Activated CD4-positive, alpha-beta memory T cell treated with anti-CD3 and anti-CD28 coated beads for 36 hours (primary cell): ENCODE measurements around the gene WWC2. TPM values are rescaled to one million over a fixed set of nuclear protein-coding genes. Genes with fewer than 3 reads are reported as not detected.

ENCODE experiments used
- CTCF ChIA-PET: fragments of 350-600 bp; sonication (Branson Sonifier 250); formaldehyde crosslinking; loops from one replicate; lab custom pipeline; 2021; ENCODE audit warnings: antibody characterized with exemption, inconsistent platforms; lab: Charles Lee
- POLR2A ChIA-PET: fragments of 350-600 bp; sonication (Branson Sonifier 250); formaldehyde crosslinking; loops from one replicate; lab custom pipeline; 2021; ENCODE audit warnings: antibody characterized with exemption; lab: Charles Lee
- DNase-seq: peaks from one replicate; pipeline ENCODE4 v3.0.0-alpha.2; 2020
- H3K27ac Mint-ChIP-seq: one replicate; pipeline ENCODE4 v1.8.0; 2021; ENCODE audit warnings: mixed read lengths
- H3K27me3 Mint-ChIP-seq: one replicate; pipeline ENCODE4 v1.8.0; 2021; ENCODE audit warnings: mixed read lengths
- H3K36me3 Mint-ChIP-seq: one replicate; pipeline ENCODE4 v1.8.0; 2021; ENCODE audit warnings: mixed read lengths
- H3K4me1 Mint-ChIP-seq: one replicate; pipeline ENCODE4 v1.8.0; 2021; ENCODE audit warnings: low read depth, mixed read lengths
- H3K4me3 Mint-ChIP-seq: one replicate; pipeline ENCODE4 v1.8.0; 2021; ENCODE audit warnings: mild to moderate bottlenecking, mixed read lengths
- H3K9me3 Mint-ChIP-seq: one replicate; pipeline ENCODE4 v1.8.0; 2021; ENCODE audit warnings: mixed read lengths
- intact Hi-C: fragments of 100-400 bp; cut with micrococcal nuclease; formaldehyde crosslinking; loops from one replicate; pipeline ENCODE4 v1.15.1; 2023
- total RNA-seq, 2 experiments: library from RNA; stranded (reverse); gene quantifications; one replicate each; pipeline ENCODE4 v1.2.3, GENCODE V29; 2021

The WWC2 gene
- 1 to 10 TPM; 3.6 to 5.4 TPM for total RNA-seq

- H3K4me1 Mint-ChIP-seq: peaks cover 5% of the 10 kb centered on the region
- intact Hi-C loops: loop anchor here (2.0 to 10.0 kb wide), 2 partner anchors 86 to 184 kb away; partner anchors contain the start of gene DCTD
- H3K36me3 Mint-ChIP-seq: no peaks in the 10 kb centered on the region
- POLR2A ChIA-PET: interaction anchor here (0.9 to 1.1 kb wide), 2 partner anchors 131 to 181 kb away, joined by 3 read pairs; partner anchors contain the start of gene DCTD
- peak within 1 kb of the TSS; percentile 57 for H3K4me3 Mint-ChIP-seq
- no peaks in the 10 kb centered on the region for H3K9me3 Mint-ChIP-seq
- no peak within 1 kb of the TSS for H3K27ac Mint-ChIP-seq
- H3K27me3 Mint-ChIP-seq: peaks cover 17% of the 10 kb centered on the region
- peak; percentile 70 for DNase-seq
- CTCF ChIA-PET: interaction anchor here (1.0 to 2.1 kb wide), 4 partner anchors 16 to 163 kb away, joined by 3 to 17 read pairs (median 6); no protein-coding TSS in a partner anchor
Observed at GRCh38 chr4:183098723-183099536, at the start of gene WWC2. TSS of gene WWC2 (plus strand) at chr4:183099257. CDS start at chr4:183099492, 235 bp downstream.

GRCh38 chr4:183053681-183054080 is 45.4 kb upstream of the WWC2 start:
- peaks cover 8% of the 10 kb centered on the region for H3K27me3 Mint-ChIP-seq
- ChIA-PET POLR2A (no interaction called here), CTCF (no interaction called here)
- intact Hi-C loops: no loop called here
- no peak overlapping the region for H3K27ac Mint-ChIP-seq
- no peaks in the 10 kb centered on the region for H3K9me3 Mint-ChIP-seq
- no peak overlapping the region for H3K4me3 Mint-ChIP-seq
- no peak for DNase-seq
- H3K4me1 Mint-ChIP-seq: no peaks in the 10 kb centered on the region
- H3K36me3 Mint-ChIP-seq: no peaks in the 10 kb centered on the region

DNA sequence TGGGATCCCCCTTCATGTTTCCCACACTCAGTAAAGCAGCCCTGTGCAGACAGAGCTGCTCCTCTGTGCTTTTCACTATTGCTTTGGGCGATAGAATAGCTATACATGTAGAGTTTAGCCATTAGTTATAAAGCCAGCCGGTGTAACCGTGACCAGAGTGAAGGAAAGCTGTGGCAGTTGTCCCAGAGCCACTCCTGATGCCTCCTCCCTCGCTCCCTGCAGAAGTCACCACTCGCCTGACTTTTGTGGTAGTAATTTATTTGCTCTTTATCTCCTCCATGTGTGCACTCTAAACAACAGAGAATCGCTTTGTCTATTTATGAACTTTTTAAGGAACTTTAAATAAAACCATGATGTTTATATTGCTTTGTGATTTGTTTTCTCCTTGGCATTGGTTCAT is 41.8 kb upstream of the WWC2 start:
- POLR2A ChIA-PET: no interaction called here
- CTCF ChIA-PET: interaction anchor here (0.6 to 1.9 kb wide), 4 partner anchors 16 to 205 kb away, joined by 3 to 8 read pairs (median 7); no protein-coding TSS in a partner anchor

DNA sequence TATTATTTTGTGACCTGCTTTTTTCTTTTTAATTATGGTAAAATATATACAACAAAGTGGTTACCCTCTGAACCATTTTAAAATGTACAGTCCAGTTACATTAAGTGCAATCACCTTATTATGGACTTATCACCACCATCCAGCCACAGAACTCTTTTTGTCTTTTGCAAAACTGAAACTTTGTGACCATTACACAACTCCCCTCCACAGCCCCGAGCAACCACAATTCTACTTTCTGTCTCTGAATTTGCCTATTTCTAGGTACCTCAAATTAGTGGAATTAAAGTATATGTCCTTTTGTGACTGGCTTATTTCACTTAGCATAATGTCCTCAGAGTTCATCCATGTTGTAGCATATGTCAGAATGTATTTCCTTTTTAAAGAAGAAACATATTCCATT is 39.3 kb upstream of the WWC2 start:
- no peaks in the 10 kb centered on the region for H3K36me3 Mint-ChIP-seq
- H3K4me3 Mint-ChIP-seq: no peak overlapping the region
- H3K4me1 Mint-ChIP-seq: no peaks in the 10 kb centered on the region
- no peak for DNase-seq
- H3K27ac Mint-ChIP-seq: no peak overlapping the region
- H3K27me3 Mint-ChIP-seq: peaks cover 13% of the 10 kb centered on the region
- ChIA-PET CTCF (no interaction called here), POLR2A (no interaction called here)
- H3K9me3 Mint-ChIP-seq: no peaks in the 10 kb centered on the region
- intact Hi-C loops: no loop called here

More for the DNA sequence above, 41.8 kb upstream of the WWC2 start:
- Mint-ChIP-seq H3K4me3 (no peak overlapping the region), H3K4me1 (no peaks in the 10 kb centered on the region), H3K36me3 (no peaks in the 10 kb centered on the region), H3K27ac (no peak overlapping the region), H3K27me3 (peaks cover 9% of the 10 kb centered on the region), H3K9me3 (no peaks in the 10 kb centered on the region)
- intact Hi-C loops: no loop called here
- no peak for DNase-seq

DNA sequence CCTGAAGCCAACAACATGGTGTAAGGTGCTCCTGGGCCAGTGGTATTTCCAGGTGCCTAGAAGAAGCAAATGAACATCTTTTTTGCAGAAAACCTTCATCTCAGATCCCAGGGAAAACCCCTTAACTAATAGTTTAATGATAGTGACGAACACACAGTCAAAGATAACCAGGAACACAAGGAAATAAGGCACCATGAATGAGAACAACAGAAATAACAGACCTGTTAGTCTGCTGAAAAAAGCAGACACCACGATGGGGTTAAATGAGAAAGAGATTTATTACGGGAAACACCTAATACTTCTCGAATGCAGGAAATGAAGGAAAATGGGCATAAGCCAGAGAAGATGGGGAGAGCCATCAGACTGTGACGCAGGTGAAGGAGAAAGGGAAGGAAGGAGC is 30.6 kb upstream of the WWC2 start:
- Mint-ChIP-seq H3K9me3 (peaks cover 13% of the 10 kb centered on the region), H3K36me3 (no peaks in the 10 kb centered on the region), H3K27me3 (peaks cover 4% of the 10 kb centered on the region), H3K4me1 (no peaks in the 10 kb centered on the region), H3K4me3 (no peak overlapping the region), H3K27ac (no peak overlapping the region)
- ChIA-PET POLR2A (no interaction called here), CTCF (interaction anchor here (8.4 kb wide), 1 partner anchor 186 kb away, joined by 183 read pairs; no protein-coding TSS in a partner anchor)
- no peak for DNase-seq
- intact Hi-C loops: no loop called here

DNA sequence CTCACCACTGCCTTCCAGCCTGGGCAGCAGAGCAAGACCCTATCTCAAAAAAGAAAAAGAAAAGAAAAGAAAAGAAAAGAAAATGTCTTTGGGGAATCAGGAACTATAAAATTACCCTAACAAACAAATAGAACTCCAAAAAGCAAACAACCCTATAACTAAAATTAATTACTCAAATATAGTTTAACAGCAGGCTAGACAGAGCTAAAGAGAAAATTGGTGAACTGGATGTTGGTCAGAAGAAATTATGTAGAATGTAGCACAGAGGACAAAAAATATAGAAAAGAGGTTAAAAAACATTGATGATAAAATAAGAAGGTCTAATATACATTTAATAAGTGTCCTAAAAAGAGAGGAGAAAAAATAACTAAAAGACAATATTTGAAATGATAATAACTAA is 27.8 kb upstream of the WWC2 start:
- no peaks in the 10 kb centered on the region for H3K36me3 Mint-ChIP-seq
- H3K9me3 Mint-ChIP-seq: peaks cover 13% of the 10 kb centered on the region
- no peaks in the 10 kb centered on the region for H3K27me3 Mint-ChIP-seq
- no peaks in the 10 kb centered on the region for H3K4me1 Mint-ChIP-seq
- no peak overlapping the region for H3K27ac Mint-ChIP-seq
- intact Hi-C loops: no loop called here
- DNase-seq: no peak
- H3K4me3 Mint-ChIP-seq: no peak overlapping the region
- ChIA-PET POLR2A (no interaction called here), CTCF (interaction anchor here (0.7 to 8.4 kb wide), 7 partner anchors 9 to 308 kb away, joined by 4 to 183 read pairs (median 5); no protein-coding TSS in a partner anchor)

DNA sequence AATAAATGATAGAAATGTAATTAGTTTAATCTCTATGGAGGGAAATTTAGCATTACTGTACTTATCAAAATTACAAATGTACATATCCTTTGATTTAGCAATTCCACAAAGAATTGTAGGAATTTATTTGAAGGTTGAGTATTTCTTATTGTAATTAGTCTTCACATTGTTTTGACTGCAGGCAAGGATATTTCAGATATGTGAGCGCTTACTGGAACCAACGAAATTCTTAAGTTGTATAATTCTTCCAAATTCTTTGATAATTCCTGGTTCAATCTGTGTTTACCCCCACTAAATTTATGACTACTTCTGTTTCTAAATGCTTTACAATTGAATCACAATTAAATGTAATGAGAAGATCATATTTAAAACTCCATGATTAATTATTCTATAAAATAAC is 26.9 kb upstream of the WWC2 start:
- DNase-seq: no peak
- ChIA-PET CTCF (interaction anchor here (1.4 to 8.4 kb wide), 3 partner anchors 134 to 190 kb away, joined by 4 to 183 read pairs (median 13); no protein-coding TSS in a partner anchor), POLR2A (no interaction called here)
- intact Hi-C loops: loop anchor here (2.0 kb wide), 1 partner anchor 335 kb away; no protein-coding TSS in a partner anchor
- no peaks in the 10 kb centered on the region for H3K4me1 Mint-ChIP-seq
- H3K4me3 Mint-ChIP-seq: no peak overlapping the region
- no peaks in the 10 kb centered on the region for H3K27me3 Mint-ChIP-seq
- no peaks in the 10 kb centered on the region for H3K36me3 Mint-ChIP-seq
- H3K9me3 Mint-ChIP-seq: peaks cover 13% of the 10 kb centered on the region
- no peak overlapping the region for H3K27ac Mint-ChIP-seq

- intact Hi-C loops: loop anchor here (1.0 to 2.0 kb wide), 4 partner anchors 135 to 333 kb away; no protein-coding TSS in a partner anchor
- H3K9me3 Mint-ChIP-seq: peaks cover 9% of the 10 kb centered on the region
- no peak for DNase-seq
- no peak overlapping the region for H3K4me3 Mint-ChIP-seq
- no peaks in the 10 kb centered on the region for H3K27me3 Mint-ChIP-seq
- CTCF ChIA-PET: interaction anchor here (0.6 to 8.4 kb wide), 32 partner anchors 12 to 605 kb away, joined by 3 to 183 read pairs (median 4); no protein-coding TSS in a partner anchor
- no peaks in the 10 kb centered on the region for H3K4me1 Mint-ChIP-seq
- H3K27ac Mint-ChIP-seq: no peak overlapping the region
- H3K36me3 Mint-ChIP-seq: no peaks in the 10 kb centered on the region
- POLR2A ChIA-PET: interaction anchor here (0.6 kb wide), 1 partner anchor 188 kb away, joined by 3 read pairs; no protein-coding TSS in a partner anchor
Observed at GRCh38 chr4:183073838-183074145, 25.3 kb upstream of the WWC2 start.

GRCh38 chr4:183074288-183074990 is 24.6 kb upstream of the WWC2 start:
- Mint-ChIP-seq H3K4me3 (no peak overlapping the region), H3K4me1 (no peaks in the 10 kb centered on the region), H3K9me3 (peaks cover 6% of the 10 kb centered on the region), H3K36me3 (no peaks in the 10 kb centered on the region), H3K27me3 (no peaks in the 10 kb centered on the region), H3K27ac (no peak overlapping the region)
- CTCF ChIA-PET: interaction anchor here (0.6 to 8.4 kb wide), 25 partner anchors 12 to 333 kb away, joined by 3 to 183 read pairs (median 4); no protein-coding TSS in a partner anchor
- POLR2A ChIA-PET: interaction anchor here (0.7 kb wide), 1 partner anchor 350 kb away, joined by 5 read pairs; no protein-coding TSS in a partner anchor
- DNase-seq: no peak
- intact Hi-C loops: no loop called here

DNA sequence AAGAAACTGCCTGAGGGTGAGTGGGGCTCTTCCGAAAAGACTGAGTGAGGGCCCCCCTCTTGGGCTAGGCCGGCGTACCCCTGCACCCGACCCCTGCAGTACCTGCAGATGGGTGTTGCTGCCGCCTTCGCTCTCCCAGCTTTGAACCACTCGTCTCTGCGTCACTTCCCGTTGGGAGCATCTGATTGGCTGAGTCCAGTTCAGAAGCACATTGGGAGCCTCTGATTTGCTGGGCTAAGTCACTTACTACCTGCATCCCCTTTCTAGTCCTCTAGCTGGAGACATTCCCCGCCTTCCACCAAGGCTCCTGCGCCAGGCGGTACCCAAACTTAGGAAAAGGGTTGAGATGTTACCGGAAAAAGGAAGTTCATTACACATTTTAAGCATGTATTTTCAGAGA is 20.4 kb upstream of the WWC2 start:
- H3K27ac Mint-ChIP-seq: no peak overlapping the region
- ChIA-PET CTCF (interaction anchor here (6.5 kb wide), 1 partner anchor 185 kb away, joined by 97 read pairs; no protein-coding TSS in a partner anchor), POLR2A (no interaction called here)
- no peaks in the 10 kb centered on the region for H3K36me3 Mint-ChIP-seq
- no peaks in the 10 kb centered on the region for H3K4me1 Mint-ChIP-seq
- no peaks in the 10 kb centered on the region for H3K9me3 Mint-ChIP-seq
- DNase-seq: no peak
- H3K27me3 Mint-ChIP-seq: no peaks in the 10 kb centered on the region
- intact Hi-C loops: no loop called here
- no peak overlapping the region for H3K4me3 Mint-ChIP-seq

DNA sequence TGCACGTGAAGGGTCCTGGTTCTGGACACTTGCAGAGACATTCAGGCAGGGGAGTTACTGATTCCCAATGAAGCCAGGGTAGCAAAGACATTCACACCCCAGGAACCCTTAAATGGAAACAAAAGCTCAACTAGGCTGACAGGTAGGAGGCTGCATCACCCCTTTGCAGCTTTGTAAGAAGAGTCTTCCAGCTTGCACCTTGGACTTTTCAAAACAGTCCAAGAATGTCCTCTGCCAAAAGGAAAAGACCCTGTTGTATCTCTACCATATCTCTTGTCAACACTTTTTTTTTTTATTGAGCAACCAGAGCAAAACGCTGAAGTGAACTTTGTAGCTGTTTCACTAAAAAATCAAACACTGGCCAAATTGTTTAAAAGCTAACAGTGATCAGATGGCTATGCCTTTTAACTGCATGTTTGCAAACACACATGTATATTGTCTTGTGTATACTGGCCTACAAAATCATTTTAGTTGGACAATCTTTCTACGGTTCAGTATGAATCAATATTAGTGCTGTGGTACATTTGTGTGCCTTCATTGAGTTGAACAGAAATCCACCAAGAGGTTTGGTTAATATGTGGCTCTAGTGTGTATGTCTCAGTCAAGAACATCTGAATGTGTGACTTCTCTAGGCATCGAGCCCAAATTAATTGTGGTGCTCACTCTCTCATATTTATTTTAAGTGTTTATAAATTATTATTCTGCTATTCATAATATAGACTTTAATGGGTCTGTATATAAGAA is 18.5 kb upstream of the WWC2 start:
- ChIA-PET CTCF (interaction anchor here (1.0 kb wide), 1 partner anchor 9 kb away, joined by 5 read pairs; no protein-coding TSS in a partner anchor), POLR2A (interaction anchor here (0.6 kb wide), 1 partner anchor 18 kb away, joined by 3 read pairs; no protein-coding TSS in a partner anchor)
- Mint-ChIP-seq H3K27me3 (no peaks in the 10 kb centered on the region), H3K4me3 (no peak overlapping the region), H3K27ac (no peak overlapping the region), H3K4me1 (no peaks in the 10 kb centered on the region), H3K36me3 (no peaks in the 10 kb centered on the region), H3K9me3 (no peaks in the 10 kb centered on the region)
- DNase-seq: no peak
- intact Hi-C loops: no loop called here
